Body of pancreas (tissue), 4 donors: ENCODE measurements around the gene TSPAN10.

Experiments used
- CTCF ChIP-seq, 7 experiments: fragments of 450-650 bp in 4 of 7; fragments of 200-600 bp in 3 of 7; sonication (generic) in 3 of 7; IDR thresholded peaks; one replicate each; pipeline ENCODE4 v1.5.1; 2016 to 2019; ENCODE audit warnings: antibody characterized with exemption in 7 of 7
- POLR2A ChIP-seq, 3 donors: fragments of 450-650 bp; IDR thresholded peaks; one replicate each; pipeline ENCODE4 v1.6.1; 2016; ENCODE audit warnings: antibody characterized with exemption in 3 of 3, mild to moderate bottlenecking in 2 of 3

GRCh38 chr17:81615401-81615930 is 21.5 kb upstream of the TSPAN10 start:
- TF ChIP-seq POLR2A (IDR thresholded peaks at IDR 0.05) (no peak), CTCF (IDR thresholded peaks at IDR 0.05) (no peak)
